ENCODE data around the gene C12orf60.

The C12orf60 gene

GRCh38 chr12:14775636-14775980 lies 27.9 kb upstream of the C12orf60 start:
- intact Hi-C loops (cut with DNase I; ENCODE audit: low total_unique reads) = no loop called here
- DNase-seq = no peak
- Histone ChIP-seq H3K4me3 (peak overlapping the region; percentile 82 to 89), H3K36me3 (no peaks in the 10 kb centered on the region), H3K9me3 (no peaks in the 10 kb centered on the region), H3K27me3 (no peaks in the 10 kb centered on the region), H3K27ac (peak overlapping the region; percentile 89 to 93), H3K4me1 (peaks cover 0 to 42% (median 14%) of the 10 kb centered on the region in 4 donors)
- no peak for TF ChIP-seq CTCF (IDR thresholded peaks at IDR 0.05)

- peak in 1 of 2 experiments; percentile 24 for TF ChIP-seq CTCF (IDR thresholded peaks at IDR 0.05)
- Histone ChIP-seq H3K4me3 (peak overlapping the region; percentile 82 to 89), H3K27me3 (no peaks in the 10 kb centered on the region), H3K9me3 (no peaks in the 10 kb centered on the region), H3K27ac (peak overlapping the region; percentile 89 to 93), H3K4me1 (peaks cover 0 to 40% (median 14%) of the 10 kb centered on the region in 4 donors), H3K36me3 (no peaks in the 10 kb centered on the region)
- intact Hi-C loops (cut with DNase I; ENCODE audit: low total_unique reads) = no loop called here
- DNase-seq = no peak
These were observed 27.1 kb upstream of the C12orf60 start for GRCh38 chr12:14776236-14776961.

- Histone ChIP-seq H3K9me3 (no peaks in the 10 kb centered on the region), H3K4me1 (peaks cover 0 to 31% (median 14%) of the 10 kb centered on the region in 4 donors), H3K4me3 (peak overlapping the region; percentile 82 to 89), H3K27ac (peak overlapping the region; percentile 89 to 93), H3K36me3 (no peaks in the 10 kb centered on the region), H3K27me3 (no peaks in the 10 kb centered on the region)
- TF ChIP-seq CTCF (IDR thresholded peaks at IDR 0.05) = no peak
- intact Hi-C loops (cut with DNase I; ENCODE audit: low total_unique reads) = no loop called here
- no peak for DNase-seq
These were observed 26.2 kb upstream of the C12orf60 start for GRCh38 chr12:14777271-14777670.

GRCh38 chr12:14779834-14780233 lies 23.6 kb upstream of the C12orf60 start:
- Histone ChIP-seq H3K36me3 (no peaks in the 10 kb centered on the region), H3K4me1 (peaks cover 0 to 24% (median 14%) of the 10 kb centered on the region in 4 donors), H3K27ac (no peak overlapping the region), H3K27me3 (no peaks in the 10 kb centered on the region), H3K9me3 (no peaks in the 10 kb centered on the region), H3K4me3 (no peak overlapping the region)
- no peak for DNase-seq
- no peak for TF ChIP-seq CTCF (IDR thresholded peaks at IDR 0.05)
- intact Hi-C loops (cut with DNase I; ENCODE audit: low total_unique reads) = no loop called here

GRCh38 chr12:14780859-14781258 lies 22.6 kb upstream of the C12orf60 start:
- no peak for TF ChIP-seq CTCF (IDR thresholded peaks at IDR 0.05)
- intact Hi-C loops (cut with DNase I; ENCODE audit: low total_unique reads) = no loop called here
- no peaks in the 10 kb centered on the region for H3K9me3 ChIP-seq
- no peak for DNase-seq
- H3K4me1 ChIP-seq = peaks cover 0 to 24% (median 13%) of the 10 kb centered on the region in 4 donors
- H3K27ac ChIP-seq = no peak overlapping the region
- H3K36me3 ChIP-seq = peaks cover 6 to 9% (median 6%) of the 10 kb centered on the region in 3 donors
- no peak overlapping the region for H3K4me3 ChIP-seq
- no peaks in the 10 kb centered on the region for H3K27me3 ChIP-seq

All from tibial artery (tissue), 4 donors.